Neural cell (in vitro differentiated cells): Measurements from ENCODE around the gene MAD2L1BP.
"Not testable (repeated sequence)": the region's sequence is repeated elsewhere in the genome, so short reads cannot be mapped to it uniquely, and the experiment has no call there.

Experiments
- EZH2 ChIP-seq: fragments of 200-600, 300-800 bp; shearing (Covaris generic), sonication (generic); IDR thresholded peaks from 2 replicates; pipeline ENCODE4 v1.6.1; 2014; ENCODE audit warnings: antibody characterized with exemption, low read length, borderline replicate concordance, mild to moderate bottlenecking; ENCODE audit not compliant: insufficient read depth, poor library complexity, severe bottlenecking
- POLR2AphosphoS5 ChIP-seq: IDR thresholded peaks from 2 replicates; pipeline ENCODE4 v1.6.1; 2012
- RAD21 ChIP-seq: fragments of 450-650 bp; conservative IDR thresholded peaks from 2 replicates; pipeline ENCODE4 v1.6.1; 2014; ENCODE audit warnings: antibody characterized with exemption, mild to moderate bottlenecking, moderate library complexity
- TF ChIP-seq, protein P1 (sequence below): fragments of 450-650 bp; IDR thresholded peaks from 2 replicates; pipeline ENCODE4 v1.5.1; 2014; ENCODE audit warnings: antibody characterized with exemption, mild to moderate bottlenecking, moderate library complexity; ENCODE audit not compliant: poor library complexity, severe bottlenecking
- TF ChIP-seq, protein P2 (sequence below): IDR thresholded peaks from 2 replicates; pipeline ENCODE4 v1.6.1; 2012; ENCODE audit warnings: borderline replicate concordance

DNA sequence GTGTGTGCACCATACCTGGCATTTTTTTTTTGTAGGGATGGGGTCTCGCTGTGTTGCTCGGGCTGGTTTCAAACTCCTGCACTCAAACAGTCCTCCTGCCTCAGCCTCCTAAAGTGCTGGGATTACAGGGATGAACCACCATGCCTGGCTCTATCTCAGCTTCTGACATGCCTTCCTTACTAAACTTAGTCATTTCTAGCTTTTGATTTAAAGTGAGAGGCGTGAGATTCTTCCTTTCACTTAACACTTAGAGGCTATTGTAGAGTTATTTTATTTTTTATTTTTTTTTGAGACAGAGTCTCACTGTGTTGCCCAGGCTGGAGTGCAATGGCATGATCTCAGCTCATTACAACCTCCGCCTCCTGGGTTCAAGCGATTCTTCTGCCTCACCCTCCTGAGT is 27.3 kb downstream of the MAD2L1BP start:
- TF ChIP-seq, protein P1, sequence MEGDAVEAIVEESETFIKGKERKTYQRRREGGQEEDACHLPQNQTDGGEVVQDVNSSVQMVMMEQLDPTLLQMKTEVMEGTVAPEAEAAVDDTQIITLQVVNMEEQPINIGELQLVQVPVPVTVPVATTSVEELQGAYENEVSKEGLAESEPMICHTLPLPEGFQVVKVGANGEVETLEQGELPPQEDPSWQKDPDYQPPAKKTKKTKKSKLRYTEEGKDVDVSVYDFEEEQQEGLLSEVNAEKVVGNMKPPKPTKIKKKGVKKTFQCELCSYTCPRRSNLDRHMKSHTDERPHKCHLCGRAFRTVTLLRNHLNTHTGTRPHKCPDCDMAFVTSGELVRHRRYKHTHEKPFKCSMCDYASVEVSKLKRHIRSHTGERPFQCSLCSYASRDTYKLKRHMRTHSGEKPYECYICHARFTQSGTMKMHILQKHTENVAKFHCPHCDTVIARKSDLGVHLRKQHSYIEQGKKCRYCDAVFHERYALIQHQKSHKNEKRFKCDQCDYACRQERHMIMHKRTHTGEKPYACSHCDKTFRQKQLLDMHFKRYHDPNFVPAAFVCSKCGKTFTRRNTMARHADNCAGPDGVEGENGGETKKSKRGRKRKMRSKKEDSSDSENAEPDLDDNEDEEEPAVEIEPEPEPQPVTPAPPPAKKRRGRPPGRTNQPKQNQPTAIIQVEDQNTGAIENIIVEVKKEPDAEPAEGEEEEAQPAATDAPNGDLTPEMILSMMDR: not testable (repeated sequence)
- TF ChIP-seq RAD21, POLR2AphosphoS5, EZH2: not testable (repeated sequence)
- TF ChIP-seq, protein P2, sequence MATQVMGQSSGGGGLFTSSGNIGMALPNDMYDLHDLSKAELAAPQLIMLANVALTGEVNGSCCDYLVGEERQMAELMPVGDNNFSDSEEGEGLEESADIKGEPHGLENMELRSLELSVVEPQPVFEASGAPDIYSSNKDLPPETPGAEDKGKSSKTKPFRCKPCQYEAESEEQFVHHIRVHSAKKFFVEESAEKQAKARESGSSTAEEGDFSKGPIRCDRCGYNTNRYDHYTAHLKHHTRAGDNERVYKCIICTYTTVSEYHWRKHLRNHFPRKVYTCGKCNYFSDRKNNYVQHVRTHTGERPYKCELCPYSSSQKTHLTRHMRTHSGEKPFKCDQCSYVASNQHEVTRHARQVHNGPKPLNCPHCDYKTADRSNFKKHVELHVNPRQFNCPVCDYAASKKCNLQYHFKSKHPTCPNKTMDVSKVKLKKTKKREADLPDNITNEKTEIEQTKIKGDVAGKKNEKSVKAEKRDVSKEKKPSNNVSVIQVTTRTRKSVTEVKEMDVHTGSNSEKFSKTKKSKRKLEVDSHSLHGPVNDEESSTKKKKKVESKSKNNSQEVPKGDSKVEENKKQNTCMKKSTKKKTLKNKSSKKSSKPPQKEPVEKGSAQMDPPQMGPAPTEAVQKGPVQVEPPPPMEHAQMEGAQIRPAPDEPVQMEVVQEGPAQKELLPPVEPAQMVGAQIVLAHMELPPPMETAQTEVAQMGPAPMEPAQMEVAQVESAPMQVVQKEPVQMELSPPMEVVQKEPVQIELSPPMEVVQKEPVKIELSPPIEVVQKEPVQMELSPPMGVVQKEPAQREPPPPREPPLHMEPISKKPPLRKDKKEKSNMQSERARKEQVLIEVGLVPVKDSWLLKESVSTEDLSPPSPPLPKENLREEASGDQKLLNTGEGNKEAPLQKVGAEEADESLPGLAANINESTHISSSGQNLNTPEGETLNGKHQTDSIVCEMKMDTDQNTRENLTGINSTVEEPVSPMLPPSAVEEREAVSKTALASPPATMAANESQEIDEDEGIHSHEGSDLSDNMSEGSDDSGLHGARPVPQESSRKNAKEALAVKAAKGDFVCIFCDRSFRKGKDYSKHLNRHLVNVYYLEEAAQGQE: not testable (repeated sequence)
